ENCODE measurements around the gene ATXN7L3.

The ATXN7L3 gene

DNA sequence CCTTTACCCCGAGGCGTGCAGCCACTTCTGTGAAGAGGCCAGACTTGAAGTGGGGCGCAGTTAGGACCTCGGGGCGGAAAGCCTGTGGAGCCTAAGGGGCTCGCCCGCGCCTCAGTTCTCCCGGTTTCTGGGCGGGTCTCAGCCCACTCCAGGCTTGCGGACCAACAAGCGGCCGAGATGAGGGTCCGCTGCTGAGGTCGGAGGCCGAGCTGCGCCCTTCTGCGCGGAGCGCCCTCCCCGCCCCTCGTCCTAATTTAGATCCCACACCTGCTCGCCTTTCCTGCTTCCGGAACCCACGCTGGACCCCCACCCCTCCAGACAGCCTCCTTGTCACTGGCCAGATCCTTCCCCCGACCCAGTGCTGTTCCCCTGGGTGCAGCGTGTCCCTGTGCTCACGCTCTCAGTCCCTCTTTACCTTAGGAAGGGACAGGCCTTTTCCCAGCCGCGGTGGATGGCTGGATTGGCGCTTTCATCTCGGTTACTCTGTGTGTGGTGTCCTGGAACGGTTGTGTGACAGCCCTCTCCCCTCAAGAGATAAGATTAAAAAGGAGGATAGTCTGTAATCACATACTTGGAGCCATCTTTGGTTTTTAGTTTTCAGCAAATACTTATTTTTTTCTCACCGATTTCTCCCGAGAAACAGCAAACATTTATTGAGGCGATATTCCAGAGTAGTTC lies 933 bp upstream of the ATXN7L3 start:
- no peak for DNase-seq

- DNase-seq: peak; percentile 64
Observed at GRCh38 chr17:44198721-44199552, 747 bp downstream of the ATXN7L3 start.

- no peak for DNase-seq
Observed at GRCh38 chr17:44197980-44198720, 1.5 kb downstream of the ATXN7L3 start.

- DNase-seq: no peak
Observed at GRCh38 chr17:44197107-44197506, 2.6 kb downstream of the ATXN7L3 start.

DNA sequence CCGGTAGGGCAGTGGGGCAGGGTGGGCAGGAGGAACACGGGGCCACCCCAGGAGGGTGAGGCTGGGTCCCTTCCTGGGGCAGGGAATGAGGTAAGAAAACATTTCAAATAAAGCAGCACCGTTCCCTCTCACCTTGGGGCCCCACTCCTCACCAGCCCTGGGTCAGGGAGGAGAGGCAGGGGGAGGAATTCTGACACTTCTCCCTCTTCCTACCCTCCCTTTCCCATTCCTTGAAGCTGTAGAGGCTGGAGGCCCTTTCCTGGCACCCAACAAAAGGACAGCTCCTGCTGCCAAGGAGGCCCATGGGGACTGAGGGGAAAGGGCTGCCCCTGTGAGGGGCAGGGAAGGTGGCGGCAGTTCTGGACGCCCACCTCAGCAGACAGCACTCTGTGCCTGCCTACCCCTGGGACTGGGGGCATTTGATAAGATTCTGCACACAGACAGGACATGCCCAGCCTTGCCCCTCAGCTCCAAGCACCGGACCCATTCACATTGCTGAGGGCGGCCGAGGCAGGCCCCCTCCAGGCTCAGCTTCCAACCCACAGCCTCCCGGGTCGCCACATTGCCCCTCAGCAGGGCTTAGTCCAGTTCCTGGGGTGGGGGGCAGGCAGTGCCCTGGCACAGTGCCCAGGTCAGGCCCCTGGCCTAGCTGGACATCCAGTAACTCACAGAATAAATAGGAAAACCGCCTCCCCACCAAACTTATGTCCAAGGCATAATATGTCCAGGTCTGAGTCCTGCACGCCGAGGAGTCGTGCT lies 6.2 kb downstream of the ATXN7L3 start:
- no peak for DNase-seq

- DNase-seq: no peak
Observed at GRCh38 chr17:44192750-44193149, 6.9 kb downstream of the ATXN7L3 start.

DNA sequence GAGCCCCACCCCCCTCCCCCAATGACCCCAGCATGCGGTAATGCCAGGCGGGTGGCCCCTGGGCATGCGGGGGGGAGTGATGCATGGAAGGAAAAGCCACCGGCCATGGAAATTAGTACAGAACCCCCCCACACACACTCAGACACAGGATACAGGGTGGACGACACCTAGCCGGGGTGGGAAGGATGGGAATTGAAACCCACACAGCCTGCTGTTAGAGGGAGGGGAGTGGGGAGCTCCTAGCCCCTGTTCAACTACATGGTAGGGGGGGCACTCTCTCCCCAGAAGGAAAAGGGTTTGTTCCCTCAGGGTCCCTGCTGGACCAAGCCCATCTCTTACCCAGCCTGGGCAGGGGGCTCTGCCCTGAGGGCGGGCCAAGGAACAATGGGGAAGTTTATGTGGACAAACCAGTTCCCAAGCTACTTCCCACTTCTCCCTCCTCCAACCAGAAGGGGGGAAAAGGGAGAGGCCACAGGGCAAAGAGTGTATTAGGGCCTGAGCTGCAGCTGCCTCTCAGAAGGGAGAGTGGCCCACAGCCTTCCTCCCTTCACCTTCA lies 7.7 kb downstream of the ATXN7L3 start:
- no peak for DNase-seq

- no peak for DNase-seq
Observed at GRCh38 chr17:44191369-44191768, 8.3 kb downstream of the ATXN7L3 start.

DNA sequence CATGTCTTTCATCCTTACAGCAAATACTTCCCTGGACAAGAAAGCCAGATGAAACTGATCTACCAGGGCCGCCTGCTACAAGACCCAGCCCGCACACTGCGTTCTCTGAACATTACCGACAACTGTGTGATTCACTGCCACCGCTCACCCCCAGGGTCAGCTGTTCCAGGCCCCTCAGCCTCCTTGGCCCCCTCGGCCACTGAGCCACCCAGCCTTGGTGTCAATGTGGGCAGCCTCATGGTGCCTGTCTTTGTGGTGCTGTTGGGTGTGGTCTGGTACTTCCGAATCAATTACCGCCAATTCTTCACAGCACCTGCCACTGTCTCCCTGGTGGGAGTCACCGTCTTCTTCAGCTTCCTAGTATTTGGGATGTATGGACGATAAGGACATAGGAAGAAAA lies 9.2 kb downstream of the ATXN7L3 start:
- no peak for DNase-seq

DNA sequence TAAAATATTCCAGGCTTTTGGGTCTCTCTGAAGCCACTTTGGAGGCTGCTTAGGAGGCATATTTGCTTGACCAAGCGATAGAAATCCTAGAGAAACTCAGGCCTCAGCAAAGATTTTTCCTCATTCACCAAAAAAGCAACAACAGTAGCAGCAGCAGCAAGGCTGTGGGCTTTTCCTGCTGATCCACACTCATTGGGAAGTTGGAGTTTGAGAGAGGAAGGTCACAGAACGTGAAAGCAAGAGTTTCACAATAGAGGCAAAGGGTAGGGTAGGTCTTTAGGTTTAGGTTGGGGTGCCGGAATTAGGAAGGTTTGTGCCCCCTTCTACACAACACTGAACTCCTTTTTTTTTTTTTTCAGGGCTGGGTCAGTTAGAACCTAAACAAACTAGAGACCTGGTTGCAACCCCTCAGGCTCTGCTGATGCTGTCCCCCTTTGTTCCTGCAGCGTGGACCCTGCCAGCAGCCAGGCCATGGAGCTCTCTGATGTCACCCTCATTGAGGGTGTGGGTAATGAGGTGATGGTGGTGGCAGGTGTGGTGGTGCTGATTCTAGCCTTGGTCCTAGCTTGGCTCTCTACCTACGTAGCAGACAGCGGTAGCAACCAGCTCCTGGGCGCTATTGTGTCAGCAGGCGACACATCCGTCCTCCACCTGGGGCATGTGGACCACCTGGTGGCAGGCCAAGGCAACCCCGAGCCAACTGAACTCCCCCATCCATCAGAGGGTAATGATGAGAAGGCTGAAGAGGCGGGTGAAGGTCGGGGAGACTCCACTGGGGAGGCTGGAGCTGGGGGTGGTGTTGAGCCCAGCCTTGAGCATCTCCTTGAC lies 10.9 kb downstream of the ATXN7L3 start:
- no peak for DNase-seq

GRCh38 chr17:44187131-44187899 lies 12.4 kb downstream of the ATXN7L3 start:
- peak; percentile 83 for DNase-seq

DNA sequence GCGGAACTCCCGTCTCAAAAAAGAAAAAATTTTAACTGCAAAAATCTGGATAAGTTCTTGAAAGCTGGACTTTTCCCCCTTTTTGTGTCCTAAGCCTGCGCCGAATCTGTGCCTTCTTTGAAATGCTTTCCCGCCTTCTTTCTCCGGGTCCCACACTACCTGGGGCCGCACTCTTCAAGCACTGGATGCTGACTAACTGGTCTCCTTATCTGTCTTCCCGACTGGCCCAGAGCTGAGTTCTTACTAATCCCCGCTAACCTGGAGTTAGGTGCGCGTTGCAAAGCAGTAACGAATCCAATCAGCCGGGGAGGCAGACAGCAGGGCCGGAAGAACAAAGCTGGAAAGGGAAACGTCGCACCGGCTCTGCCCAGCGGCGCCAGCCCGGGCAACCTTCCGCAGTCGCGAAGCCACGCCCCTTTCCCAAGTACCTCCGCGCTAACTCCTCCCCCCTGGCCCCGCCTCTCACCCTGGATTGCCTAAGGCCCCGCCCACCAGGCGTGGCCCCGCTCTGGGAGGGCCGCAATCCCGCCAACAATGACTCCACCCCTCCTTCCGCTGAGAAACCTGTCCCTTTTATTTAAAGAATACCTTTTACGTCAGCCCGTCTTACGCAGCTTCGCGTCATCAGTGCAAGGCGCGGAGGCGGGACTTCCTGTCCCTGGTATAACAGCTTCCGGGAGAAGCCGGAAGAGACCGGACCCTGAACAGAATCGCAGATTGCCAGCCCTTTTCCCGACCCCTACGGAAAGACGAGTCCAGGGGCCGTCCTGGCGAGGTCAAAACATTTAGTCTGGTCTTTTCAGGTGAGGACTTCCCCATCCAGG lies 13.2 kb downstream of the ATXN7L3 start, which contains the start of gene TMUB2:
TSS of gene TMUB2 (plus strand) at position 666 of the 824 bp plus-strand sequence. CDS start 737 bp downstream, outside the sequence.
- peak; percentile 99 for DNase-seq

DNA sequence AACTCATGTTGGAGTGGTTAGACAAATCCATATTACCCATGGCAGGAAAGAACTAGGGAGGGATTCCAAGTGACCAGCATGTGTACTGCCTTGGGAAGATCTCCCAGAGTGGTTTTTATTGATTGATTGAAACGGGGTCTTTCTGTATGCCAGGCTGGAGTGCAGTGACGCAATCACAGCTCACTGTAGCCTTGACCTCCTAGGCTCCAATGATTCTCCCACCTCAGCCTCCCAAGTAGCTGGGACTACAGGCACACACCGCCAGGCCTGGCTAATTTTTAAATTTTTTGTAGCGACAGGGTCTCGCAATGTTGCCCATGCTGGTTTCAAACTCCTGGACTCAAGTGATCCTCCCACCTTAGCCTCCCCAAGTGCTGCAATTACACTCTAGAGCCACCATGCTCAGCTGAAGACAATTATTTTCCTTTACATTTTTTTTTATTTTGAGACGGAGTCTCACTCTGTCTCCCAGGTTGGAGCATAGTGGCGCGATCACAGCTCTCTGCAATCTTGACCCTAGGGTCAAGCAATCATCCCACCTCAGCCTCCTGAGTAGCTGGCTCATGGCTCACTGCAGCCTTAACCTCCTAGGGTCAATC lies 15.4 kb downstream of the ATXN7L3 start:
- no peak for DNase-seq

DNA sequence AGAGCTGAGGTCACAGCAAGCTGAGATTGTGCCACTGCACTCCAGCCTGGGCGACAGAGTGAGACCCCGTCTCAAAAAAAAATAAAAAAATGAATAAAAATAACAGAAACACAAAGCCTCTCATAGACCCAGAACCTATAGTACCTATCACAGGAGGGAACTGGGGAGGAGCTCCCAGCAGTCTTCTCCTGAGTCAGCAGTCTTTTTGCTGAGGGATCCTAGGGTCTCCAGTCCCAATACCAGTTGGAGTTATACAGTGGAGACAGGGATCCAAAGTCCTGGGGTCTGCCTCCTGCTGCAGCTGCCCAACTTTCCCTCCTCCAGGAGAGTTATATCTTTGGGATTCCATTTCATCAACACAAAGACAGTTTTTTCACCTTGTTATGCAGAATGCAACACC lies 16.7 kb downstream of the ATXN7L3 start:
- DNase-seq: no peak

- DNase-seq: no peak
Observed at GRCh38 chr17:44178133-44178532, 21.6 kb downstream of the ATXN7L3 start.

DNA sequence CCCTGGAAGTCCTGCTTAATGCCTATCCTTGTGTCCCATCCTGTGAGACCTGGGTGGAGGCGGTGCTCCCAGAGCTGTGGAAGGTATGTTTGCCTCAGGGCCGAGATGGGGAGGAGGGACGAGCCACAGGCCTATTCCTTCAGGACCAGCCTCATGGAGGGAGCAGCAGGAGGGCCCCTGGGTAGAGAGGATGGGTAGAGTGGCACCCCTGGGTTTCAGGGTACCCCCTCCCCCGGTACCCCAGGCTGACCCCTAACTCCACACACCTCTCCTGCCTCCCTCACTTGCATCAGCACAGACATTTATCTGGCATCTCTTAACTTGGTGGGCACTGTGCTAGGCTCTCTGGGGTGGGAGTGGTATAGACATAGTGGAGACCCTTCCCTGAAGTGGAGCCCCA lies 22.0 kb downstream of the ATXN7L3 start:
- no peak for DNase-seq

DNA sequence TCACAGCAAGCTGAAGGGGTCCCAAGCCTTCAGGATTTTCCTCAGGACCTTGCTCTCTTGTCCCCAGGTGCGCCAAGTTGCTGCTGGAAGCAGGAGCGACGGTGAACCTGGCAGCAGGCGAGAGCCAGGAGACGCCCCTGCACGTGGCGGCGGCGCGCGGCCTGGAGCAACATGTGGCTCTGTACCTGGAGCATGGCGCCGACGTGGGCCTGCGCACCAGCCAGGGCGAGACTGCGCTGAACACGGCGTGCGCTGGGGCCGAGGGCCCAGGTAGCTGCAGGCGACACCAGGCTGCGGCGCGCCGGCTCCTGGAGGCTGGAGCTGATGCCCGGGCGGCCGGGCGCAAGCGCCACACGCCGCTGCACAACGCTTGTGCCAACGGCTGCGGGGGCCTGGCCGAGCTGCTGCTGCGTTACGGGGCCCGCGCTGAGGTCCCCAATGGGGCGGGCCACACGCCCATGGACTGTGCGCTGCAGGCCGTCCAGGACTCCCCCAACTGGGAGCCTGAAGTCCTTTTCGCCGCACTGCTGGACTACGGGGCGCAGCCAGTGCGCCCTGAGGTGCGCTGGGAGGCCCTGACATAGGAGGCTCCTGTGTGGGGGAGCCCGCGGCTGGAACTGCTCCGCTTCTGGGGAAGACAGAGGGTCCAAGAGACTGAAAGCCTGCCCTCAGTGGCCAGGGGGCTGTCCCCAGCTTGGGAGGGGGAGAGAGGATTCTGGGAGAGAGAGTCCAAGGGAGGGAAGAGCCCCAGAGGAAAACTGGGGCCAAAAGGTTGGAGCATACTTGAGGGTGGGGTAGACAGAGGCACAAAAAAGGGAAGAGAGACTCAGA lies 22.8 kb downstream of the ATXN7L3 start:
- DNase-seq: no peak

DNA sequence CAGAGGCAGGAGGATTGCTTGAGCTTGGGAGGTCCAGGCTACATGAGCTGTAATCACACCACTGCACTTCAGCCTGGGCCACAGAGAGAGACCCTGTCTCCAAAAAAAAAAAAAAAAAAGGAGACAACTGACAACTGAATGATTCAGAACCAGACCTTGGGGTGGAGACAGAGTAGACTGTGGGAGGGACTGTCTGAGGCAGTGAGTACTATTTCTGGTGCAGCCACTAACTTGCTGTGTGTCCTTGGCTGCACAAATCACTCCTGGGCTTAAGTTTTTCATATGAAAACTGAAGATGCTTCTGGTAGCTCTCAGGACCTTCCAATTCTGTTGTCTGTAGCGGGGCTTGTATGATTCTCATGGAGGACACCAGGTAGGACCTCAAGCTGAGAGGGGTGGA lies 23.4 kb downstream of the ATXN7L3 start:
- DNase-seq: no peak
